Esophagus muscularis mucosa (tissue), 4 donors: ENCODE measurements around the gene CSGALNACT2. TPM values are rescaled to one million over a fixed set of nuclear protein-coding genes. Genes with fewer than 3 reads are reported as not detected.

Source experiments
- DNase-seq: peaks from one replicate; pipeline ENCODE4 v3.0.0-alpha.2; 2017; ENCODE audit errors: extremely low spot score
- H3K27ac ChIP-seq, 4 donors: fragments of 200-600 bp; sonication (generic); replicated peaks in 1 of 4; 1 replicate in 3 of 4; 2 replicates in 1 of 4; pipeline ENCODE4 v1.5.1; 2016 to 2019; ENCODE audit warnings: mild to moderate bottlenecking in 1 of 4
- H3K27me3 ChIP-seq, 4 donors: fragments of 200-600 bp; sonication (generic); one replicate each; pipeline versions ENCODE4 v1.5.1 to v1.6.0; 2016 to 2019
- H3K36me3 ChIP-seq, 4 donors: fragments of 200-600 bp; sonication (generic); one replicate each; pipeline ENCODE4 v1.5.1; 2016 to 2019
- H3K4me1 ChIP-seq, 4 donors: fragments of 200-600 bp; sonication (generic); one replicate each; pipeline ENCODE4 v1.5.1; 2016 to 2019
- H3K4me3 ChIP-seq, 4 donors: fragments of 200-600 bp; sonication (generic); 1 replicate in 2 of 4; 2 replicates in 2 of 4; pipeline ENCODE4 v1.5.1; 2016 to 2019; ENCODE audit warnings: mild to moderate bottlenecking in 4 of 4, moderate library complexity in 1 of 4
- H3K9me3 ChIP-seq, 4 donors: fragments of 200-600 bp; sonication (generic); 1 replicate in 3 of 4; 2 replicates in 1 of 4; pipeline ENCODE4 v1.5.1; 2016 to 2019
- EP300 ChIP-seq: sonication (generic); formaldehyde crosslinking; IDR thresholded peaks from one replicate; pipeline ENCODE4 v1.6.1; 2017; ENCODE audit warnings: antibody characterized with exemption
- POLR2A ChIP-seq: fragments of 450-650 bp; IDR thresholded peaks from one replicate; pipeline ENCODE4 v1.6.1; 2017; ENCODE audit warnings: antibody characterized with exemption, moderate library complexity, mild to moderate bottlenecking, low read depth
- POLR2AphosphoS5 ChIP-seq, 2 donors: sonication (generic); formaldehyde crosslinking; IDR thresholded peaks; one replicate each; pipeline ENCODE4 v1.6.1; 2017; ENCODE audit warnings: antibody characterized with exemption in 2 of 2
- WGBS: methylation state at CpG from one replicate; pipeline ENCODE4 v1.1.5; 2018; 5-methylcytosine and 5-hydroxymethylcytosine counted together
- intact Hi-C: fragments of 100-400 bp; cut with DNase I; formaldehyde crosslinking; loops from one replicate; pipeline ENCODE4 v1.15.1; 2023
- total RNA-seq, 4 donors: library from RNA; depleted of rRNA; stranded (reverse); fragments of >200 nt; gene quantifications; one replicate each; pipeline versions ENCODE4 v1.1.0 to v1.2.1, GENCODE V29; 2016
- TF ChIP-seq, protein P1 (sequence below), 3 experiments: fragments of 200-600 bp in 2 of 3; fragments of 450-650 bp in 1 of 3; sonication (generic) in 2 of 3; IDR thresholded peaks; one replicate each; pipeline ENCODE4 v1.5.1; 2017 to 2019; ENCODE audit warnings: antibody characterized with exemption in 3 of 3, mild to moderate bottlenecking in 2 of 3, moderate library complexity in 1 of 3

CSGALNACT2 gene
- total RNA-seq, 4 donors from 2014 or later = 25.6 to 39.5 (median 33.9) TPM

DNA sequence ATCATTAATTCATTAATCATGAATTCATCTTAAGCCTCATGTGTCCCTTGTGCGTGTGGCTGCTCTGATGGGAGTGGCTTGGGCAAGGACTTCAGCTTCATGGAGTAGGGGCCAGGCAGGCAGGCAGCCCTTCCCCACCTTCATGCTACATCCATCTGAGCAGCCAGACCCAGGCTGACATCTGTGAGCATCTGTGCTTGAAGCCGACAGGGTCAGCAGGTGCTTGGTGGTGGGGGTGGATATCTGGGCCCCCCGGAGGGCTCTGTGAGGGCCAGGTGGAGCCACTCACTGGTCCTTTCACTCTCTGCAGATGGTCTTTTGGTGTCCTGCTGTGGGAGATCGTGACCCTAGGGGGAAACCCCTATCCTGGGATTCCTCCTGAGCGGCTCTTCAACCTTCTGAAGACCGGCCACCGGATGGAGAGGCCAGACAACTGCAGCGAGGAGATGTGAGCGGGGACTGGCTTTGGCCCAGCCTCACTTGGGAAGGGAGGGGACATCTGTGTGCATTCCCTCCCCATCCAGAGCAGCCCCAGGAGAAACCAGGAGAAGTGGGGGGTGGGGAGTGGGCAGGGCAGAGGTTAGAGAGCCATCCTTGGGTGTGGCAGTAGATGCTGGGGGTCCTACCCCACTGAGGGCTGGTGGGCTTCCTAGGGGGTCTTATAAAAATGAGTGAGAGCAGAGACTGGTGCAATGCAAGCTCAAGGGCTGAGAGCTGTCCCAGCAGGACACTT lies 14.7 kb upstream of the CSGALNACT2 start:
- Histone ChIP-seq H3K27ac (no peak overlapping the region), H3K4me3 (no peak overlapping the region), H3K4me1 (peaks cover 0 to 13% (median 0%) of the 10 kb centered on the region in 4 donors), H3K36me3 (no peaks in the 10 kb centered on the region), H3K9me3 (no peaks in the 10 kb centered on the region), H3K27me3 (no peaks in the 10 kb centered on the region)
- intact Hi-C loops = no loop called here
- DNase-seq = no peak
- 78% methylated on average over 8 of the region's 9 CpGs for WGBS
- TF ChIP-seq EP300 = no peak

DNA sequence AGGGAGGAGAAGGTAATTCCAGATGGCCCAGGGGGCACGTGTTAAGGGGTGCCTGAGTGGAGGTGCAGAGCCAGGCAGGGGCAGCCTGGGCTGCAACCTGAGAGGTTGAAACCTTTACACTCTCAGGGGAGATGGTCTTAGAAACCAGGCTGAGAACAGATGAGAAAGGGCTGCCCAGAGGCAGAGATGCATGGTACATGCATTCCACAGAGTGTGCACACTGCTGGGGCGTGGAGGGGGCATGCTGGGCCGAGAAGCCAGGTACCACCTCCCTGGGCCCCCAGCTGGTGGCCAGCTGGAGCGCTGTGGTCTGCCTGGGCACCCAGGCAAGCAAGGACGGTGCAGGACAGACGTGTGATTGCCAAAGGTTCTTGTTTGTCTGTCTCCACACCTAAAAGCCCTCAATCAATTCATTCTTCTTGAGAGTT lies 14.1 kb upstream of the CSGALNACT2 start:
- TF ChIP-seq, protein P1, sequence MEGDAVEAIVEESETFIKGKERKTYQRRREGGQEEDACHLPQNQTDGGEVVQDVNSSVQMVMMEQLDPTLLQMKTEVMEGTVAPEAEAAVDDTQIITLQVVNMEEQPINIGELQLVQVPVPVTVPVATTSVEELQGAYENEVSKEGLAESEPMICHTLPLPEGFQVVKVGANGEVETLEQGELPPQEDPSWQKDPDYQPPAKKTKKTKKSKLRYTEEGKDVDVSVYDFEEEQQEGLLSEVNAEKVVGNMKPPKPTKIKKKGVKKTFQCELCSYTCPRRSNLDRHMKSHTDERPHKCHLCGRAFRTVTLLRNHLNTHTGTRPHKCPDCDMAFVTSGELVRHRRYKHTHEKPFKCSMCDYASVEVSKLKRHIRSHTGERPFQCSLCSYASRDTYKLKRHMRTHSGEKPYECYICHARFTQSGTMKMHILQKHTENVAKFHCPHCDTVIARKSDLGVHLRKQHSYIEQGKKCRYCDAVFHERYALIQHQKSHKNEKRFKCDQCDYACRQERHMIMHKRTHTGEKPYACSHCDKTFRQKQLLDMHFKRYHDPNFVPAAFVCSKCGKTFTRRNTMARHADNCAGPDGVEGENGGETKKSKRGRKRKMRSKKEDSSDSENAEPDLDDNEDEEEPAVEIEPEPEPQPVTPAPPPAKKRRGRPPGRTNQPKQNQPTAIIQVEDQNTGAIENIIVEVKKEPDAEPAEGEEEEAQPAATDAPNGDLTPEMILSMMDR (IDR thresholded peaks at IDR 0.05) = no peak
- TF ChIP-seq EP300 (no peak), POLR2A (no peak), POLR2AphosphoS5 (IDR thresholded peaks at IDR 0.05) (no peak)
- Histone ChIP-seq H3K27ac (no peak overlapping the region), H3K4me1 (peaks cover 0 to 13% (median 0%) of the 10 kb centered on the region in 4 donors), H3K27me3 (no peaks in the 10 kb centered on the region), H3K36me3 (no peaks in the 10 kb centered on the region), H3K4me3 (no peak overlapping the region), H3K9me3 (no peaks in the 10 kb centered on the region)
- no peak for DNase-seq
- intact Hi-C loops = no loop called here
- 88% methylated on average over 6 of the region's 6 CpGs for WGBS

DNA sequence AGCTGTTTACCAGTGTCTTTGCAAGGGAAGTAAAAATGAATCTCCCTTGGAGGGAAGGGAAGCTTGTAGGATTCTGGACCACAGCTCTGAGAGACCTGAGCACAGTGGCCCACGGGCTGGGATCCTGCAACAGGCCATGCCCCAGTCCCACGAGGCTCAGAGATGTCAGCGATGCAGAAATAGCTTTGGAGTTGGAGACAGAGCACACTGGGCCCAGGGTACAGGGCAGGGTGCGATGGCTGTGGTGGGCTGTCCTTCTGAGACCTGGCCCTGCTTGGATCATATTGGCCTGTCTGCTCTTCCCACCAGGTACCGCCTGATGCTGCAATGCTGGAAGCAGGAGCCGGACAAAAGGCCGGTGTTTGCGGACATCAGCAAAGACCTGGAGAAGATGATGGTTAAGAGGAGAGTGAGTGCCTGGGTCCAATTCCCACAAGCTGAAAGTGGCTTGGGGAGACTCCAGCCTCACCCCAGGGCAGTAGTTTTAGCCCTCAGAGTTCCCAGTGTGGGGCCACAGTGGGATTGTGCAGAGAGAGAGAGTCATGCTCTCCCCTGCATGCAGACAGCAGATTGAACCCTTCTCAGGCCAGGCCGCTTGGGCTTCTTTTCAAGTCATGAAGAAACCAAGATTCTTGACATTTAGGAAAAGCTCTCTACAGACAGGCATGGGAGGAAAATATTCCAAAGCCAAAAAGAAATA lies 13.5 kb upstream of the CSGALNACT2 start:
- no peaks in the 10 kb centered on the region for H3K9me3 ChIP-seq
- TF ChIP-seq POLR2A (no peak), POLR2AphosphoS5 (IDR thresholded peaks at IDR 0.05) (no peak), EP300 (no peak)
- TF ChIP-seq, protein P1 (IDR thresholded peaks at IDR 0.05) = no peak
- no peak for DNase-seq
- peaks cover 0 to 13% (median 0%) of the 10 kb centered on the region in 4 donors for H3K4me1 ChIP-seq
- H3K27ac ChIP-seq = no peak overlapping the region
- no peaks in the 10 kb centered on the region for H3K36me3 ChIP-seq
- WGBS = 92% methylated on average over 5 of the region's 9 CpGs
- intact Hi-C loops = no loop called here
- H3K4me3 ChIP-seq = no peak overlapping the region
- H3K27me3 ChIP-seq = no peaks in the 10 kb centered on the region

DNA sequence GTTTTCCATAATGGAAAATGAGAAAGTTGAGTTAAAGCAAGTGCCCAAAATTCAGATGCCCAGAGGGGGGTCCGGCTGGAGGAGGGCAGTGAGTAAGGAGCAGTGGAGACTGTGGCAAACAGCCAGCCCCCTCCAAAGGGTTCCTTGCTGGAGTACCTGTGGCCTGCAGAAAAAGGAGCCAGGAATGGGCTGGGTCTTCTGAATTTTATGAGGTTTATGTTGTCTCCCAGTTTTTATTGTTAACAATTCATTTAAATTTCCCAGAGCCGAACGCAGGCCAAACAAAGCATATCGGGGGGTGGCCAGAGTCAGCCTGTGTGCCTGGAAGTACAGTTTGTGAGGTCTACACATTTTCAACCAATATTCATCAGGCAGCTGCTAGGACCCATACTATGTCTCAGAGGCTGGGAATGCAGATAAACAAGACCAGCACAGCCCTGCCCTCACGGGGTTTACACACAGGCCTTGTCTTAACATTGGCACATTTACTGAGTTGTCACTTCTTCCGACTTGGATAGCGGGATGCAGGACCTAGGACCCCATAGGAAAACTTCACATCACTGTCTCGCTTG lies 12.9 kb upstream of the CSGALNACT2 start:
- intact Hi-C loops = no loop called here
- H3K4me3 ChIP-seq = no peak overlapping the region
- H3K4me1 ChIP-seq = peaks cover 0 to 12% (median 0%) of the 10 kb centered on the region in 4 donors
- H3K27me3 ChIP-seq = no peaks in the 10 kb centered on the region
- no peak for TF ChIP-seq POLR2A
- no peak for TF ChIP-seq POLR2AphosphoS5 (IDR thresholded peaks at IDR 0.05)
- TF ChIP-seq EP300 = no peak
- TF ChIP-seq, protein P1 (IDR thresholded peaks at IDR 0.05) = no peak
- H3K27ac ChIP-seq = no peak overlapping the region
- no peaks in the 10 kb centered on the region for H3K36me3 ChIP-seq
- 89% methylated on average over 8 of the region's 8 CpGs for WGBS
- DNase-seq = peak; percentile 60
- no peaks in the 10 kb centered on the region for H3K9me3 ChIP-seq
